ENCODE measurements around the gene OLR1.

Gene OLR1

GRCh38 chr12:10214136-10214894, 42.4 kb upstream of the OLR1 start:
- H3K27me3 Mint-ChIP-seq (ENCODE audit: low read depth): no peaks in the 10 kb centered on the region
- peak overlapping the region; percentile 98 to 99 (median 98) for H3K27ac Mint-ChIP-seq
- no peak for TF ChIP-seq CTCF (IDR thresholded peaks at IDR 0.05; ENCODE audit: unreplicated experiment in 3 of 3)
- H3K4me3 Mint-ChIP-seq: peak overlapping the region; percentile 96 to 97 (median 97)
- H3K4me1 Mint-ChIP-seq: peaks cover 24% of the 10 kb centered on the region
- peaks cover 5% of the 10 kb centered on the region for H3K36me3 Mint-ChIP-seq (ENCODE audit: low read depth)
- no peaks in the 10 kb centered on the region for H3K9me3 Mint-ChIP-seq

DNA sequence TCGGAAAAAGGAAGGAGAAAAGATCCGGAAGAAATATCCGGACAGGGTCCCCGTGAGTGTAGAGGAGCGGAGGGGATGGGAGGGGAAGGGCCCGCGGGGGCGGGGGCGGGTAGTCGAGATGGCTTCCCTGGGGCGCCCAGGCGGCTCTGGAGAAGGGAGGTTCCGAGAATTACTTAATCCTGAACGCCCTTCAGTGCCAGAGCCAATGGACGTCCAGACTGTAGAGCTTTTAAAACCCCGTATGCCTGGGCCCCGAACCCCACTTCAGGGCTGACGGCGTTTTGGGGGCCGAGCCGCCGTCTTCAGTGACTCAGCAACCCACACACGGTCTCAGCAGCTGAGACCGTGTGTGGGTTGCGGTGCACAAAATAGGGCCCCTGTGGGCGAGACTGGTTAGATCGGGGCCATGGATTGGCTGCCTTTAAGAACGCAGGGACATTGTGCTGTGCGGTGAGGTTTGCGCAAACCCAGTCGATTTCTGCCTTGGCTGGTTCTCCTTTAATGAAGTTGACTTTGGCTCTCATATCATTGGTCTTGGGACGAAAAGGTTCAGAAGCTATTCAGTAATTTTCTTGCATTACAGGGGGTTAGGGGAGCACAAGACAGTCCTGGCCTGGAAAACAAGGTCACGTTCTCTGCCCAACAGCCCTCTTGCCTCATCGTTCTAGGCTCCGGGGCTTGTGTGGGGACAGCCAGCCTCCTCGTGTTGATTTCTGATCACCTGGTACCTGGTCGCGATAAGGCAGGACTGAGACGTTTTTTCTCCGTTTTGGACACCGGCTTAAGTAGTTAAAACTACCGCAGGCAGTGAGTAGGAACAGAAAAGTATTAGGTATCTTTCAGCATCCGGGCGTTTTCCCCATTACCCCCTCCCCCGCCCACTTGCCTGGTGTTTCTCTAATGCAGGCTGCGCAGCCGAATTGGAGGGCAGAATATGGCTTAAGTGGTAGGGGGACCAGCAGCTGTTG, 41.5 kb upstream of the OLR1 start:
- H3K27me3 Mint-ChIP-seq (ENCODE audit: low read depth): no peaks in the 10 kb centered on the region
- H3K9me3 Mint-ChIP-seq: no peaks in the 10 kb centered on the region
- TF ChIP-seq CTCF (IDR thresholded peaks at IDR 0.05; ENCODE audit: unreplicated experiment in 3 of 3): no peak
- H3K36me3 Mint-ChIP-seq (ENCODE audit: low read depth): peaks cover 5% of the 10 kb centered on the region
- H3K4me1 Mint-ChIP-seq: peaks cover 24% of the 10 kb centered on the region
- peak overlapping the region; percentile 96 to 97 (median 97) for H3K4me3 Mint-ChIP-seq
- H3K27ac Mint-ChIP-seq: peak overlapping the region; percentile 98 to 99 (median 98)

DNA sequence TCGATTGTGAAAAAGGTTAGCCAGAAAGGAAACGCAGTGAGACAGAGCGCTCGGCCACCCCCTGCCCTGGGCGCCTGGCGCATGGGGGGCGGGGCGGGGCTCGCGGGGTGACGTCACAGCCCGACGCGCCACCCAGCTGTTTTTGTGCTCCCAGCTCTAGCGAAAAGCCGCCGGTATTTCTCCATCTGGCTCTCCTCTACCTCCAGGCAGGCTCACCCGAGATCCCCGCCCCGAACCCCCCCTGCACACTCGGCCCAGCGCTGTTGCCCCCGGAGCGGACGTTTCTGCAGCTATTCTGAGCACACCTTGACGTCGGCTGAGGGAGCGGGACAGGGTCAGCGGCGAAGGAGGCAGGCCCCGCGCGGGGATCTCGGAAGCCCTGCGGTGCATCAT, 40.8 kb upstream of the OLR1 start, which contains the start of gene GABARAPL1:
Gene GABARAPL1 (plus strand): TSS at position 139 of the 393 bp plus-strand sequence. CDS start 253 bp downstream, at position 392.
- TF ChIP-seq CTCF (IDR thresholded peaks at IDR 0.05; ENCODE audit: unreplicated experiment in 3 of 3): no peak
- no peaks in the 10 kb centered on the region for H3K9me3 Mint-ChIP-seq
- peaks cover 24% of the 10 kb centered on the region for H3K4me1 Mint-ChIP-seq
- peak within 1 kb of the TSS; percentile 98 to 99 (median 98) for H3K27ac Mint-ChIP-seq
- H3K36me3 Mint-ChIP-seq (ENCODE audit: low read depth): no peaks in the 10 kb centered on the region
- H3K27me3 Mint-ChIP-seq (ENCODE audit: low read depth): no peaks in the 10 kb centered on the region
- H3K4me3 Mint-ChIP-seq: peak within 1 kb of the TSS; percentile 96 to 97 (median 97)

DNA sequence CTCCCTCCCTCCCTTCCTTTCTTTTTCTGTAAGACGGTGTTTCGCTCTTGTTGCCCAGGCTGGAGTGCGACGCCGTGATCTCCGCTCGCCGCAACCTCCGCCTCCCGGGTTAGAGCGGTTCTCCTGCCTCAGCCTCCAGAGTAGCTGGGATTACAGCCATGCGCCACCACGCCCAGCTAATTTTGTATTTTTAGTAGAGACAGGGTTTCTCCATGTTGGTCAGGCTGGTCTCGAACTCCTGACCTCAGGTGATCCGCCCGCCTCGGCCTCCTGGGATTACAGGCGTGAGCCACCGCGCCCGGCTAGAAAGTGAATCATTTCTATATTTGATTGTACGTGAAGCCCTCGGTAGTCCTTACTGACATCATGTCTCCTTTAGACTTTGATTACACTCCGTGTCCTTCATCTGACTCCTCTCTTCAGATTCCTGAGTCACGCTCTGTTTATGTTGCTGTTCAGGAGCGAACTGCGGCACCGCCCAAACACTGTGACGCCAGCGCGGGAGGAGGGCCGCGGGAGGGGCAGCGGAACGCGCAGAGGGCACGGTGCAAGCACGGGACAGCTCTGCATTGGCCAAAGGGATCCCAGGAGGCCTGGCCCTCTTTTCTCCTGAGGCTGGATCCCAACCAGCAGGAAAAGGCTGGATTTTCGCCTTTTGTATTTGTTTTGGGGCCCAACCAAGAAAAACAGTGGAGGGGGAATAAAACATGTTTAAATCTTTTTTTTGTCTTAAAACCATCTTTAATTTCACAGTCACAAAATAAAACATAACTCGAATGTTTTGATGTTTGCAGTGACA, 40.2 kb upstream of the OLR1 start:
- Mint-ChIP-seq H3K27ac (peak overlapping the region; percentile 98 to 99 (median 98)), H3K27me3 (ENCODE audit: low read depth) (no peaks in the 10 kb centered on the region), H3K9me3 (no peaks in the 10 kb centered on the region), H3K36me3 (ENCODE audit: low read depth) (no peaks in the 10 kb centered on the region), H3K4me1 (peaks cover 24% of the 10 kb centered on the region), H3K4me3 (peak overlapping the region; percentile 96 to 97 (median 97))
- TF ChIP-seq CTCF (IDR thresholded peaks at IDR 0.05; ENCODE audit: unreplicated experiment in 3 of 3): no peak

- Mint-ChIP-seq H3K4me1 (peaks cover 24% of the 10 kb centered on the region), H3K4me3 (peak overlapping the region; percentile 64 to 97 (median 97)), H3K9me3 (no peaks in the 10 kb centered on the region), H3K36me3 (ENCODE audit: low read depth) (no peaks in the 10 kb centered on the region), H3K27ac (peak overlapping the region; percentile 68 to 98 (median 70)), H3K27me3 (ENCODE audit: low read depth) (no peaks in the 10 kb centered on the region)
- no peak for TF ChIP-seq CTCF (IDR thresholded peaks at IDR 0.05; ENCODE audit: unreplicated experiment in 3 of 3)
Observed at GRCh38 chr12:10211101-10211939, 39.4 kb upstream of the OLR1 start.

All from nephron (organoid).